Skeletal muscle tissue (tissue), 4 donors: ENCODE data around the gene NOP14. TPM values are rescaled to one million over a fixed set of nuclear protein-coding genes. Genes with fewer than 3 reads are reported as not detected.
"Not testable (repeated sequence)": the region's sequence is repeated elsewhere in the genome, so short reads cannot be mapped to it uniquely, and the experiment has no call there.

Experiments
- H3K27ac ChIP-seq: one replicate; pipeline ENCODE4 v1.7.0; 2013; ENCODE audit warnings: mild to moderate bottlenecking, low read depth, low read length, inconsistent platforms
- H3K27me3 ChIP-seq, 3 donors: one replicate each; pipeline ENCODE4 v1.7.0; 2013; ENCODE audit warnings: low read length in 3 of 3; ENCODE audit not compliant: control insufficient read depth in 3 of 3, insufficient read depth in 3 of 3
- H3K36me3 ChIP-seq, 3 donors: one replicate each; pipeline ENCODE4 v1.7.0; 2013; ENCODE audit warnings: low read length in 3 of 3; ENCODE audit not compliant: control insufficient read depth in 3 of 3, insufficient read depth in 3 of 3
- H3K4me1 ChIP-seq, 3 donors: one replicate each; pipeline ENCODE4 v1.7.0; 2013; ENCODE audit warnings: low read length in 3 of 3, mild to moderate bottlenecking in 3 of 3; ENCODE audit not compliant: control insufficient read depth in 3 of 3, insufficient read depth in 3 of 3
- H3K4me3 ChIP-seq, 3 donors: one replicate each; pipeline ENCODE4 v1.7.0; 2013; ENCODE audit warnings: low read length in 3 of 3
- H3K9ac ChIP-seq, 3 donors: one replicate each; pipeline ENCODE4 v1.7.0; 2013; ENCODE audit warnings: low read length in 3 of 3, mild to moderate bottlenecking in 3 of 3, moderate library complexity in 2 of 3, low read depth in 1 of 3
- H3K9me3 ChIP-seq, 3 donors: one replicate each; pipeline ENCODE4 v1.7.0; 2013; ENCODE audit warnings: low read length in 3 of 3; ENCODE audit not compliant: control insufficient read depth in 3 of 3
- total RNA-seq: library from RNA; depleted of rRNA; stranded (reverse); fragments of >200 nt; gene quantifications from one replicate; pipeline ENCODE4 v1.2.3, GENCODE V29; 2014
- donor health status: Osteomylitis.

The NOP14 gene
- total RNA-seq, 1 donor from 2014 or later = 10.4 TPM

GRCh38 chr4:2949782-2950125 lies 13.5 kb downstream of the NOP14 start:
- Histone ChIP-seq H3K9me3 (no peaks in the 10 kb centered on the region), H3K36me3 (peaks cover 80 to 93% (median 90%) of the 10 kb centered on the region in 3 donors), H3K27ac (no peak overlapping the region), H3K9ac (no peak overlapping the region), H3K27me3 (no peaks in the 10 kb centered on the region), H3K4me3 (no peak overlapping the region), H3K4me1 (peaks cover 0 to 3% (median 0%) of the 10 kb centered on the region in 3 donors)

- Histone ChIP-seq H3K9me3 (no peaks in the 10 kb centered on the region), H3K27ac (no peak overlapping the region), H3K27me3 (no peaks in the 10 kb centered on the region), H3K4me3 (no peak overlapping the region), H3K9ac (no peak overlapping the region), H3K36me3 (peaks cover 80 to 91% (median 87%) of the 10 kb centered on the region in 3 donors), H3K4me1 (peaks cover 0 to 3% (median 0%) of the 10 kb centered on the region in 3 donors)
Observed at GRCh38 chr4:2948895-2949781, 14.1 kb downstream of the NOP14 start.

DNA sequence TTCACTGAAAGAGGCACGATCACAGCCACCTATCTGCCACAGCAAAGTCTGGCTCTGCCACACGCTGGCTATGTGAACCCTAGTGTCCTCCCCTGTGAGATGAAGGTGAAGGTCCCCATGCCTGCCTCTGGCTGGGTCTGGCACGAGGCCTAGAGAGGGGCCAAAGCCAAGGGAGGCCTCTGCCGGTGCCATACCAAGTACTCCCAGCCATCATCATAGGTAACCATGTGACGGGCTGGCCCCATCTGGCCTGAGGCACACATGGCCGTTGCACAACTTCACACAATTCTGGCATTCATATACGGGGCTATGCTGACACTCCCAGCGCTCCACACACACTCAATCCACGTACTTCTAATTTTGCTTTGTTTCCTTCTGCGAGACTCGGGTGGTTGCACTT lies 15.3 kb downstream of the NOP14 start:
- H3K4me3 ChIP-seq = no peak overlapping the region
- no peaks in the 10 kb centered on the region for H3K9me3 ChIP-seq
- no peaks in the 10 kb centered on the region for H3K27me3 ChIP-seq
- H3K9ac ChIP-seq = no peak overlapping the region
- peaks cover 79 to 91% (median 83%) of the 10 kb centered on the region in 3 donors for H3K36me3 ChIP-seq
- H3K4me1 ChIP-seq = peaks cover 0 to 3% (median 0%) of the 10 kb centered on the region in 3 donors
- no peak overlapping the region for H3K27ac ChIP-seq

DNA sequence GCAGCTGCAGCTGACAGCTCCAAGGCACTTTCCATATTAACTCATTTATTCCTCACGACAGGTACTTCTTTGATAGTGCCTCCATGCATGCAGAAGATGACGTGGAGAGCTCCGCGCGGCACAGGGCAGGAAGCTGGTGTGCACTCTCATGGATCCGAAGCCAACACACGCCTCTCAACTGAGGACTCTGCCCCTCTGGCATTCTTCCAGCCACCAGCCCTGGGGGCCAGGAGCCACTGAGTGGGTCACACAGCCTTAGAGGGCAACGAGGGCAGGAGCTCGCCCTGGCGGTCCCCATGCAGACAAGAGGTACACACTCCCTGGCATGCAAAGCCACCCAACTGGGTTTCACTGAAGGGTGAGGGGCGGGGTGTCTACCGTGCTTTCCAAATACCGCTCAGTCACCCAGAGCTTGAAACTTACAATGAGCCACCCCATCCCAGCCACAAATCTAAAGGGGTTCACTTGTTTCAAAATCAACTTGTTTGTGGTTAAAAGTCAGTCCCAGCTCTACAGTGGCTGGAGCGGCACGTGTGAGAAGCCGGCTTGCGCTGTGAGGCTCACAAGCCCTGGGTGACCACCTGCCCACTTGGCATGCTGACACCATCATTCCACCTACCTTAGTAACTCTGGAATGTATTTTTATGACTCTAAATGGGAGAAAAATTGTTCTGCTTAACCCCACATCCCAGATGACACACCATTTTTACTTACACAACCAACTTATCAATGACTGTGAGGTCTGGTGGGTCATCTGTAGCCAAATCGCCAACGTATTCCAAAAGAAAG lies 16.2 kb downstream of the NOP14 start:
- Histone ChIP-seq H3K4me3 (no peak overlapping the region), H3K4me1 (peaks cover 0 to 3% (median 0%) of the 10 kb centered on the region in 3 donors), H3K27ac (no peak overlapping the region), H3K27me3 (no peaks in the 10 kb centered on the region), H3K9ac (no peak overlapping the region), H3K36me3 (peaks cover 83 to 91% (median 84%) of the 10 kb centered on the region in 3 donors), H3K9me3 (no peaks in the 10 kb centered on the region)

GRCh38 chr4:2945619-2946604 lies 17.3 kb downstream of the NOP14 start:
- H3K9me3 ChIP-seq, H3K4me3 ChIP-seq, H3K4me1 ChIP-seq, H3K9ac ChIP-seq, H3K27me3 ChIP-seq, H3K27ac ChIP-seq: not testable (repeated sequence)
- H3K36me3 ChIP-seq = peaks cover 84 to 93% (median 85%) of the 10 kb centered on the region in 3 donors

DNA sequence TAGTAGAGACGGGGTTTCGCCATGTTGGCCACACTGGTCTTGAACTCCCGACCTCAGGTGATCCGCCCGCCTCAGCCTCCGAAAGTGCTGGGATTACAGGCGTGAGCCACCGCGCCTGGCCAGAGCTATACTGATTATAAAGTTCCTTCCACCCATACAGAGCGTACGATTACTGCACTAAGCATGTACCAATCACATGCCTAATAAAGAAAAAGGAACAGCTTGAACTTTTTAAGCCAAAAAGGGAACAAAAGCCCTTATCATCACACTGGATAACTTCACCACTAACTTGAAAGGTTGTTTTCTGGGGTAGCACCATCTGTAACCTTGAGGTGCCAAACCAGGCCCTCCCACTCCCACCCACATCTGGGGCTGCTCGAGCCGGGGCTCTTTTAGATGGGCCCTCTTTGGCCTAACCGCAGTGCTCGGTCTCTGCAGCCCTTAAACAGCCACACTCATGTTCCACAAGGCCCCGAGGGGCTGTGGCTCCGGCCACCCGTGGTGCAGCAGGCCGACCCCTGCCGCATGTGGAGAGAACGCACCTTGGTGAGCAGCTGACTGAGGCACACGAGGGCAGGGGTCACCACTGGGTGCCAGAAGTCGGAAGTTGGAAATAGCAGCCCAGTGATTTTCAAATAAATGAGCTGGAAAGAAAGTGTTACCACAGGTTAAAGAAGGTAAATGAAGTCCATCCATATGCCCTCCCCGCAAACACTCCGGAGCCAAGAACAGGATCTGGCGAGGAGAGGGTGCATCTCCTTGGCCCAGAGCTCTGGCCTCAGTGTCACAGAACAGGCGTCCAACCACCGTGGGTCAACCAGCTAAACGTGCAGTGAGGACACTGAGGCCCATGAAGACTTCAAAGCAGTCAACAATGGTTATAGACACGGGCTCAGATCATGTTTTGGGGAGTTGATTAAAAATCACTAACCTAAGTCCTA lies 18.4 kb downstream of the NOP14 start:
- no peak overlapping the region for H3K27ac ChIP-seq

DNA sequence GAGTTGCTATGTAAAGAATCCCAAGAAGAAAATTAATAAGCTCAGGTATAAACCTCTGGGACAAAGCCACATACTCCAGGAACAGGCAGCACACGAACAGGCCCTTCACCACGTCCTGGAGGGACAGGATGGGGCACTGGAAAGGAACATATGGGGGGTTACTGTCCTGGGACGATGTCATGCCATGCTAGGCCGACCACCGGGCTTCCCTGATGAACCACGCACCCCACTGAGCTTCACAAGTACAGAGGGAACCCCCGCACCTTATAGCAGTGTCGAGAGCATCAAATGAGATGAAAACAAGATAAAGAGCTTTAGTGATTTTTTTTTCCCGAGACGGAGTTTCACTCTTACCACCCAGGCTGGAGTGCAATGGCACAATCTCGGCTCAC lies 19.1 kb downstream of the NOP14 start:
- Histone ChIP-seq H3K36me3 (peaks cover 85 to 93% (median 89%) of the 10 kb centered on the region in 3 donors), H3K9ac (no peak overlapping the region), H3K27me3 (no peaks in the 10 kb centered on the region), H3K9me3 (no peaks in the 10 kb centered on the region), H3K4me1 (peaks cover 0 to 3% (median 0%) of the 10 kb centered on the region in 3 donors), H3K27ac (no peak overlapping the region), H3K4me3 (no peak overlapping the region)

More for the DNA sequence above, 18.4 kb downstream of the NOP14 start:
- Histone ChIP-seq H3K9me3 (no peaks in the 10 kb centered on the region), H3K4me1 (peaks cover 0 to 3% (median 0%) of the 10 kb centered on the region in 3 donors), H3K9ac (no peak overlapping the region), H3K36me3 (peaks cover 85 to 93% (median 88%) of the 10 kb centered on the region in 3 donors), H3K4me3 (no peak overlapping the region), H3K27me3 (no peaks in the 10 kb centered on the region)

- Histone ChIP-seq H3K9me3 (no peaks in the 10 kb centered on the region), H3K27me3 (no peaks in the 10 kb centered on the region), H3K36me3 (peaks cover 86 to 94% (median 90%) of the 10 kb centered on the region in 3 donors), H3K9ac (no peak overlapping the region), H3K4me3 (no peak overlapping the region), H3K27ac (no peak overlapping the region), H3K4me1 (peaks cover 0 to 3% (median 0%) of the 10 kb centered on the region in 3 donors)
Observed at GRCh38 chr4:2943364-2944090, 19.7 kb downstream of the NOP14 start.
